ENCODE data around the gene STX16.
"Not testable (repeated sequence)": the region's sequence is repeated elsewhere in the genome, so short reads cannot be mapped to it uniquely, and the experiment has no call there.

The STX16 gene

GRCh38 chr20:58722877-58723627, 72.0 kb downstream of the STX16 start:
- DNase-seq (ENCODE audit: low read depth in 2 of 2), result no peak

GRCh38 chr20:58723628-58723984, 72.5 kb downstream of the STX16 start:
- no peak for DNase-seq (ENCODE audit: low read depth in 2 of 2)

- DNase-seq (ENCODE audit: low read depth in 2 of 2), result not testable (repeated sequence)
Observed at GRCh38 chr20:58726156-58726555, 75.1 kb downstream of the STX16 start.
